HL-60 (cell line): Measurements from ENCODE around the gene SCFD1.

Experiments used
- DNase-seq, 2 experiments: peaks; one replicate each; pipeline ENCODE4 v3.0.0-alpha.2; 2010 to 2020; ENCODE audit warnings: low read depth in 1 of 2, low spot score in 1 of 2
- H3K27ac ChIP-seq: fragments of 250-450 bp; sonication (Bioruptor Pico); replicated peaks from 2 replicates; pipeline ENCODE4 v1.5.1; 2020; ENCODE audit warnings: mild to moderate bottlenecking, moderate library complexity
- H3K27me3 ChIP-seq: fragments of 250-450 bp; sonication (Bioruptor Pico); 2 replicates; pipeline ENCODE4 v1.5.1; 2021; ENCODE audit warnings: mild to moderate bottlenecking, moderate library complexity; ENCODE audit not compliant: insufficient read depth, poor library complexity, severe bottlenecking
- H3K4me3 ChIP-seq: replicated peaks from 2 replicates; pipeline ENCODE4 v1.5.1; 2011; ENCODE audit warnings: mild to moderate bottlenecking, control low read depth, low read length; ENCODE audit not compliant: insufficient read depth
- CTCF ChIP-seq: IDR thresholded peaks from one replicate; pipeline ENCODE4 v1.5.1; 2011; ENCODE audit warnings: low read length, control low read depth, inconsistent platforms; ENCODE audit not compliant: insufficient read depth
- GABPA ChIP-seq: IDR thresholded peaks from 2 replicates; pipeline ENCODE4 v1.6.1; 2012; ENCODE audit warnings: low read depth
- POLR2AphosphoS5 ChIP-seq: IDR thresholded peaks from 2 replicates; pipeline ENCODE4 v1.6.1; 2012; ENCODE audit warnings: low read depth
- REST ChIP-seq: IDR thresholded peaks from 2 replicates; pipeline ENCODE4 v1.6.1; 2012; ENCODE audit warnings: low read depth; ENCODE audit not compliant: insufficient replicate concordance
- SPI1 ChIP-seq: IDR thresholded peaks from 2 replicates; pipeline ENCODE4 v1.6.1; 2012; ENCODE audit warnings: low read depth, mild to moderate bottlenecking, borderline replicate concordance

The SCFD1 gene

GRCh38 chr14:30608533-30609006 lies 13.5 kb upstream of the SCFD1 start:
- Histone ChIP-seq H3K27me3 (no peaks in the 10 kb centered on the region), H3K27ac (no peak overlapping the region), H3K4me3 (no peak overlapping the region)
- DNase-seq, result no peak
- no peak for TF ChIP-seq POLR2AphosphoS5
- TF ChIP-seq SPI1, result no peak
- TF ChIP-seq REST, result no peak
- no peak for TF ChIP-seq GABPA
- no peak for TF ChIP-seq CTCF

DNA sequence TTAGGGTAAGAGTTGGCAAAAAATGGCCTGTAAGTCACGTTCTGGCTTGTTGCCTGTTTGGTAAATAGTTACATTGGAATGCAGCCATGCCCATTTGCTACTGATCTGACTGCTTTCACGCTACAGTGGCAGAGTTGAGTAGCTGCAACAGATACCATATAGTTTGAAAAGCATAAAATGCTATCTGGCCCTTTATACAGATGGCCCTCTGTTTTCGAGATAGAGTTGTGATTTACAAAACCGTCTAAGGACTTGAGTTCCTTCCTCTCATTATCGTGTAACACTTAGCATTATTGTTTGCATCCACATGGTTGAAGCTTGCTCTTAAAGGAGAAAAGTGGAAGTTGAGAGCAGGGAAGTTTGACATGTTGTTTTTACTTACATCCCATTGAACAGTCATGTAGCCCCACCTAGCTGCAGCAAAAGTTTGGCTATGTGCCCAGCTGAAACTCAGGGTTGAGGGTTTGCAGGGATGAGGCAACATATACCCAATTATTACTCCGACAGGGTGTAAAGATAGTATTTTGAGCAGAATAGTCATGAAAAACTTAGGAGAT lies 11.3 kb upstream of the SCFD1 start:
- DNase-seq, result peak; percentile 59 to 91
- Histone ChIP-seq H3K4me3 (no peak overlapping the region), H3K27ac (no peak overlapping the region), H3K27me3 (no peaks in the 10 kb centered on the region)
- TF ChIP-seq POLR2AphosphoS5 (peak; percentile 70), SPI1 (peak; percentile 69; the same call in 1 of the 2 replicates), CTCF (peak; percentile 21), REST (no peak), GABPA (no peak)

DNA sequence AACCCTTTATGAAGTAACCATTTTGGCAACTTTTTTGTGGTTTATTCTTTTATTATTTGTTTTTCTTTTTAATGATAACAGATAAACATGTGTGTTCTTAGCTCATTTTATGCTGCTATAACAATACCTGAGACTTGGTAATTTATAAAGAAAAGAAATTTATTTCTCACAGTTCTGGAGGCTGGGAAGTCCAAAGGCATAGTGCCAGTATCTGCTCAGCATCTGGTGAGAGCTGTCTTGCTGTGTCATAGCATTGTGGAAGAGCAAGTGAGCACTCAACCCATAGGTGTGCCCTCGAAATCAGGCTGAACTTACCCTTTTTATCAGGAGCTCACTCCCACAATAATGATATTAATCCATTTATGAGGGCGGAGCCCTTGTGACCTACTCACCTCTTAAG lies 8.0 kb upstream of the SCFD1 start:
- DNase-seq, result no peak
- Histone ChIP-seq H3K27me3 (no peaks in the 10 kb centered on the region), H3K4me3 (no peak overlapping the region), H3K27ac (no peak overlapping the region)
- TF ChIP-seq GABPA, result no peak
- TF ChIP-seq REST, result no peak
- TF ChIP-seq POLR2AphosphoS5, result no peak
- TF ChIP-seq CTCF, result no peak
- no peak for TF ChIP-seq SPI1
